ENCODE results near the gene ZFHX3. TPM values are rescaled to one million over a fixed set of nuclear protein-coding genes. Genes with fewer than 3 reads are reported as not detected.

ZFHX3 gene
- total and polyA plus RNA-seq, 7 experiments from 2014 or later: 0.09 to 9.8 (median 1.7) TPM

DNA sequence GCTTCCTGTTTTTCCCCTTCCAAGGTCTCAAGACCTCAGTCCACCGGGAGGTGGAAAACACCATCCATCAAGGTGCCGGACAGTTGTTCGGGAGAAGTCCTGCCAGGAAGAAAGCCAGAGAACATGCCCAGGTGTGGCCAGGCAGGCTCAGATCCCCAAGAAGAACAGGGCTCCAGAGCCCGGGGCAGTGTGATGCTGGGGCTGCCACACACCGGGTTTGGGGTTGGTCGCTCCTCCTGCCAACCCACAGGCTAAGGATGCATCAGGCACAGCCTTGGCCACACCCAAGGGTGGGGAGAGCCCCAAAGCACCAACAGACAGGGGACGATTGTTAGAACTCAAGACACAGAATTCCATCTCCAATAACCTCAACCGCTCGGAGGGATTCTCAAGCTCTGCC, 19.7 kb downstream of the ZFHX3 start:
- Mint-ChIP-seq H3K4me3 (no peak overlapping the region), H3K4me1 (peaks cover 0 to 5% (median 0%) of the 10 kb centered on the region in 7 donors), H3K27ac (no peak overlapping the region), H3K9me3 (peaks cover 0 to 3% (median 0%) of the 10 kb centered on the region in 11 donors), H3K36me3 (no peaks in the 10 kb centered on the region), H3K27me3 (peaks cover 4 to 28% (median 16%) of the 10 kb centered on the region in 5 donors)
- Histone ChIP-seq H3K27ac (ENCODE audit: low read depth, low read length) (no peak overlapping the region), H3K4me3 (ENCODE audit: low read length) (no peak overlapping the region), H3K36me3 (ENCODE audit: control insufficient read depth in 2 of 3, insufficient read depth in 3 of 3, low read length in 3 of 3) (no peaks in the 10 kb centered on the region), H3K4me1 (ENCODE audit: control insufficient read depth in 2 of 2, insufficient read depth in 2 of 2, low read length in 2 of 2) (no peaks in the 10 kb centered on the region), H3K9me3 (ENCODE audit: control insufficient read depth in 2 of 3, low read length in 3 of 3) (no peaks in the 10 kb centered on the region), H3K27me3 (ENCODE audit: control insufficient read depth in 2 of 2, insufficient read depth in 2 of 2, low read length in 2 of 2) (no peaks in the 10 kb centered on the region)
- intact Hi-C loops (cut with micrococcal nuclease): no loop called here
- ATAC-seq: no peak
- ChIA-PET POLR2A (no interaction called here), CTCF (no interaction called here)
- no peak for DNase-seq

DNA sequence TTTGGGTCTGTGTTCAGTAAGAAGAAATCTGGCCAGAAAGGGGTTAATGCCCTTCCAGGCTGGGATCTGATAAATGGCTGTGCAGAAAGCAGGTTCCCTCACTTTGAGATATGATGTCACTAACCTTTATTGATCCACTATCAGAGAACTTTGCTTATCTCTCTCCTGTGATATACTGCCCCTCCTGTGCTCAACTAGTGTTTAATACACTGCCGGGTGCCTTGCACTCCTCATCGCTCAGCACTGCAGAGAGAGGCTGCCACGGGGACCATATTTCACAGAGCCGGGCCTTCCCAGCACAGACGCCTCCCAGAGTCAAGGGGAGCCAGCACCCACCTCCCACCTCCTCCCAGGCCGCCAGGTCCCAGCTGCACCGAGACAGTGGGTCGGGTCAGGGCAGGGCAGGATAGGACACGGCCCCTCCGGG, 20.2 kb downstream of the ZFHX3 start:
- peaks cover 0 to 5% (median 0%) of the 10 kb centered on the region in 7 donors for H3K4me1 Mint-ChIP-seq
- POLR2A ChIA-PET: no interaction called here
- ATAC-seq: no peak

DNA sequence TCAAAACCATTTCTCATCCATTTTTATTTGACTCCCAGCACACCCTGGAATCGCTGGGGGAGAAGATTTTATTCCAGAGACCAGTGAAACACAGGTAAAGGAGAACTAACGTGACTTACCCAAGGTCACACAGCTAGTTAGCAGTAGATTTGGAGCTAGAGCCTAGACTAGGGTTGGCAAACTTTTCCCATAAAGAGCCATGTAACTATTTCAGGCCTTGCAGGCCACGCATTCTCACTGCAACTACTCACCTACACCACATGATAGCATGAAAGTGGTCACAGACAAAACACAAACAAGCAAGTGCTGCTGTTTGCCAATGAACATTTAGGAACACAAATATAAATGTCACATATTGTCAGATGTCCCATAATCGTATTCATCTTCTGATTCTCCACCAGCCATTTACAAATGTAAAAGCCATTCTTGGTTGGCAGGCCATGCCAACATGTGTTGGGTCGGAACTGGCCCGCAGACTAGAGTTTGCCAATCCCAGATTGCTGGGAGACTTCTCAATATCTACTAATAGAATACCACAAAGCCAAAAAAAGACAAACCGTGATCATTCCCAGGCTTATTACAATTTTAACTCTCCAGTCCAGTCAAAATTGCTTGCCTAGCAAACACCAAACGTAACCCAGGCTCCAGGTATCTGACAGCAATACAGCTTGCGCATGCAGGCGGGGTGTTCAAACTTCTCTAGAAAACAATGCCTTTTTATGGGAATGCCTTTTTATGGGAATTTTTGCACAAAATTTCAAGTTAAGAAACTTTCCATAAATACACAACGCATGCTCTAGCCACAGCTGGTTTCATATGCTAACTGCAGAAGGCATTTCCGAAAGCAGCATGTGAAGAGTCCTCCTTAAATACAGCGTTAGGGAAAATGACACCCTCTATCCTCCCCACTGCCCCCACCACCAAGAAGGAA, 20.9 kb downstream of the ZFHX3 start:
- H3K4me1 Mint-ChIP-seq: peaks cover 0 to 2% (median 0%) of the 10 kb centered on the region in 7 donors
- ChIA-PET CTCF (no interaction called here), POLR2A (no interaction called here)
- DNase-seq: no peak
- no peaks in the 10 kb centered on the region for H3K36me3 Mint-ChIP-seq
- no peaks in the 10 kb centered on the region for H3K9me3 ChIP-seq (ENCODE audit: control insufficient read depth in 2 of 3, low read length in 3 of 3)
- H3K9me3 Mint-ChIP-seq: peaks cover 0 to 1% (median 0%) of the 10 kb centered on the region in 11 donors
- no peaks in the 10 kb centered on the region for H3K4me1 ChIP-seq (ENCODE audit: control insufficient read depth in 2 of 2, insufficient read depth in 2 of 2, low read length in 2 of 2)
- no peak for ATAC-seq
- no peak overlapping the region for H3K4me3 Mint-ChIP-seq
- no peak overlapping the region for H3K27ac Mint-ChIP-seq
- intact Hi-C loops (cut with micrococcal nuclease): no loop called here
- H3K4me3 ChIP-seq (ENCODE audit: low read length): no peak overlapping the region
- H3K36me3 ChIP-seq (ENCODE audit: control insufficient read depth in 2 of 3, insufficient read depth in 3 of 3, low read length in 3 of 3): no peaks in the 10 kb centered on the region
- no peaks in the 10 kb centered on the region for H3K27me3 ChIP-seq (ENCODE audit: control insufficient read depth in 2 of 2, insufficient read depth in 2 of 2, low read length in 2 of 2)
- peaks cover 0 to 21% (median 10%) of the 10 kb centered on the region in 5 donors for H3K27me3 Mint-ChIP-seq
- no peak overlapping the region for H3K27ac ChIP-seq (ENCODE audit: low read depth, low read length)

More for the DNA sequence above, 20.2 kb downstream of the ZFHX3 start:
- Histone ChIP-seq H3K4me1 (ENCODE audit: control insufficient read depth in 2 of 2, insufficient read depth in 2 of 2, low read length in 2 of 2) (no peaks in the 10 kb centered on the region), H3K27ac (ENCODE audit: low read depth, low read length) (no peak overlapping the region), H3K9me3 (ENCODE audit: control insufficient read depth in 2 of 3, low read length in 3 of 3) (no peaks in the 10 kb centered on the region), H3K36me3 (ENCODE audit: control insufficient read depth in 2 of 3, insufficient read depth in 3 of 3, low read length in 3 of 3) (no peaks in the 10 kb centered on the region), H3K4me3 (ENCODE audit: low read length) (no peak overlapping the region), H3K27me3 (ENCODE audit: control insufficient read depth in 2 of 2, insufficient read depth in 2 of 2, low read length in 2 of 2) (no peaks in the 10 kb centered on the region)
- Mint-ChIP-seq H3K36me3 (no peaks in the 10 kb centered on the region), H3K27ac (no peak overlapping the region), H3K4me3 (no peak overlapping the region), H3K27me3 (peaks cover 0 to 26% (median 16%) of the 10 kb centered on the region in 5 donors), H3K9me3 (peaks cover 0 to 3% (median 0%) of the 10 kb centered on the region in 11 donors)
- intact Hi-C loops (cut with micrococcal nuclease): no loop called here
- CTCF ChIA-PET: no interaction called here
- no peak for DNase-seq

DNA sequence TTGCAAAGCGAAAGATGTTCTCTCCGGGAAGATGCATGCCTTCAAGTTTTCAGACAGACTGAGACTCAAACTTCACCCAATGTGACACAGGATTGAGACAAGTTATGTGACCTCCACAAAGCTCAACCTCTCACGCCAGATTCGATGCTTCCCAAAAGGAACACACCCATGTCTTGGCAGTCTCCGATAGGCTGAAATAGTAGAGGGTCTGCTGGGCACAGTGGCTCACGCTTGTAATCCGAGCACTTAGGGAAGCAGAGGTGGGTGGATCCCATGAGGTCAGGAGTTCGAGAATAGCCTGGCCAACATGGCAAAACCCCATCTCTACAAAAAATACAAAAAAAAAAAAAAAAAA, 22.1 kb downstream of the ZFHX3 start:
- Mint-ChIP-seq H3K9me3 (no peaks in the 10 kb centered on the region), H3K27ac (no peak overlapping the region)

DNA sequence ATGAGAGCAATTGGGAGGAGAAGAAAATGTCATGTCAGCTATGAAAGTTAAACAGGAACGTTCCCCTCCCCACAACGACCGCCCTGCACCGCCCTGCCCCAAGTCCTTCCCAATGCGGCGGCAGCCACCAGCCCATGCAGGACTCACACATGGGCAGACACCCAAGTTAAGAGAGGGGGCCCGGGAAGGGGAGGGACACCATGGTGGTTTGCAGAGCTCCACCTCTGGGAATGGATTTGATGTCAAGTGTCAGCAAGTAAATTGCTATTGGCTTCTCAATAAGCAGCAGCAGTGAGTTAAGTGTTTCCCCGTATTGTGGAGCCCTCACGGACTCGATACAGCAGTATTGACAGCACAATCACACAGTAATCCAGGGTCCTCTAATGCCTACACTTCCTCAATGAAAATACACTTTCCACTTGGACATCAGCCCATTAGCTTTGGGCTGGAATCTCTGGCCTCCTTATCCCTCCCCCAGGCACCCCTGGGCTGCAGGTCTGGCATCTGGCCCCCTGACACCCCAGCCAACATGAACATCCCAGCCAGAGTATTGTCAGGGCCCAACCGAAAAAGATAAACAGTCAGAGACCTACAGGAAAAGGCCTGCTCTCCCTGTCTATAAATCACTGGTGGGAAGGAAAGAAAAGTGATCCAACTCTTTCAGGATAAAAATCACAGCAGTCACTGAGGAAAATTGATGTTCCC, 22.6 kb downstream of the ZFHX3 start:
- no peaks in the 10 kb centered on the region for H3K9me3 Mint-ChIP-seq
- no peaks in the 10 kb centered on the region for H3K9me3 ChIP-seq (ENCODE audit: control insufficient read depth in 2 of 3, low read length in 3 of 3)
- H3K4me1 Mint-ChIP-seq: peaks cover 0 to 2% (median 0%) of the 10 kb centered on the region in 7 donors
- intact Hi-C loops (cut with micrococcal nuclease): no loop called here
- CTCF ChIA-PET: no interaction called here
- no peak for ATAC-seq
- no peaks in the 10 kb centered on the region for H3K27me3 ChIP-seq (ENCODE audit: control insufficient read depth in 2 of 2, insufficient read depth in 2 of 2, low read length in 2 of 2)
- H3K27ac ChIP-seq (ENCODE audit: low read depth, low read length): no peak overlapping the region
- no peak overlapping the region for H3K4me3 Mint-ChIP-seq
- no peaks in the 10 kb centered on the region for H3K36me3 Mint-ChIP-seq
- no peak overlapping the region for H3K27ac Mint-ChIP-seq
- no peak for DNase-seq
- H3K27me3 Mint-ChIP-seq: peaks cover 0 to 8% (median 0%) of the 10 kb centered on the region in 5 donors
- no peaks in the 10 kb centered on the region for H3K4me1 ChIP-seq (ENCODE audit: control insufficient read depth in 2 of 2, insufficient read depth in 2 of 2, low read length in 2 of 2)
- H3K4me3 ChIP-seq (ENCODE audit: low read length): no peak overlapping the region
- POLR2A ChIA-PET: no interaction called here
- H3K36me3 ChIP-seq (ENCODE audit: control insufficient read depth in 2 of 3, insufficient read depth in 3 of 3, low read length in 3 of 3): no peaks in the 10 kb centered on the region

More for the DNA sequence above, 22.1 kb downstream of the ZFHX3 start:
- Histone ChIP-seq H3K27me3 (ENCODE audit: control insufficient read depth in 2 of 2, insufficient read depth in 2 of 2, low read length in 2 of 2) (no peaks in the 10 kb centered on the region), H3K36me3 (ENCODE audit: control insufficient read depth in 2 of 3, insufficient read depth in 3 of 3, low read length in 3 of 3) (no peaks in the 10 kb centered on the region), H3K4me1 (ENCODE audit: control insufficient read depth in 2 of 2, insufficient read depth in 2 of 2, low read length in 2 of 2) (no peaks in the 10 kb centered on the region), H3K4me3 (ENCODE audit: low read length) (no peak overlapping the region), H3K27ac (ENCODE audit: low read depth, low read length) (no peak overlapping the region), H3K9me3 (ENCODE audit: control insufficient read depth in 2 of 3, low read length in 3 of 3) (no peaks in the 10 kb centered on the region)
- DNase-seq (no peak), ATAC-seq (no peak)
- Mint-ChIP-seq H3K27me3 (peaks cover 0 to 10% (median under 1%) of the 10 kb centered on the region in 5 donors), H3K4me1 (peaks cover 0 to 2% (median 0%) of the 10 kb centered on the region in 7 donors), H3K36me3 (no peaks in the 10 kb centered on the region), H3K4me3 (no peak overlapping the region)
- intact Hi-C loops (cut with micrococcal nuclease): no loop called here
- ChIA-PET POLR2A (no interaction called here), CTCF (no interaction called here)

DNA sequence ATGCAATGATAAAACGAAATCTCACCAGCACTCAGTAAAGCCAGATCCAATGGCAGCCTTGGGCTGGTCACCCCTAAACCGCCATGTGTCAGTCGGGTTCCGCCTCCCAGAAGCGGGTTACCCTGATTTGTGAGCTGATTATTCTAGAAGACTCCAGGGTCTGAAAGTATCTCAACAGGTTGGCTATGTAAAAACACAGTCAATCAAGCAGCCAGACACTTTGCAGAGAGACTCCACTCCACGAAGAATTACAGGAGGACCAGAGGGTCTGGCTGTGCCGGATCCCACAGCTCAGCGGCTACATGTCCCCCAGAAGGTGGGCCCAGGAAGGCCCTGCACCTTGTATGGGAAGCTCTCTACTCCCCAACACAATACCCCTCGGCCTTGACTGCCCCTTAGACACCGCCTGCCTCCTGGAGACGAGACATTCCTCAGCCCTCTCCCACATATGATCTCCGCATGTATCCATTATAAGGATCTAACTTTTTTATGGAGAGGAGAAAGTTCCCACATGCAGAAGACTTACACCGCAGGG, 23.3 kb downstream of the ZFHX3 start:
- Histone ChIP-seq H3K27me3 (ENCODE audit: control insufficient read depth in 2 of 2, insufficient read depth in 2 of 2, low read length in 2 of 2) (no peaks in the 10 kb centered on the region), H3K27ac (ENCODE audit: low read depth, low read length) (no peak overlapping the region), H3K36me3 (ENCODE audit: control insufficient read depth in 2 of 3, insufficient read depth in 3 of 3, low read length in 3 of 3) (no peaks in the 10 kb centered on the region), H3K4me3 (ENCODE audit: low read length) (no peak overlapping the region), H3K4me1 (ENCODE audit: control insufficient read depth in 2 of 2, insufficient read depth in 2 of 2, low read length in 2 of 2) (no peaks in the 10 kb centered on the region), H3K9me3 (ENCODE audit: control insufficient read depth in 2 of 3, low read length in 3 of 3) (no peaks in the 10 kb centered on the region)
- POLR2A ChIA-PET: no interaction called here
- Mint-ChIP-seq H3K4me3 (no peak overlapping the region), H3K36me3 (no peaks in the 10 kb centered on the region), H3K4me1 (peaks cover 0 to 2% (median 0%) of the 10 kb centered on the region in 7 donors), H3K27ac (no peak overlapping the region), H3K27me3 (peaks cover 0 to 4% (median 0%) of the 10 kb centered on the region in 5 donors), H3K9me3 (no peaks in the 10 kb centered on the region)
- intact Hi-C loops (cut with micrococcal nuclease): no loop called here
- ATAC-seq (no peak), DNase-seq (no peak)
- CTCF ChIA-PET: no interaction called here

Data from naive thymus-derived CD4-positive, alpha-beta T cell (primary cell).